GM12878 (cell line): Measurements from ENCODE around the gene CLEC2A. TPM values are rescaled to one million over a fixed set of nuclear protein-coding genes. Genes with fewer than 3 reads are reported as not detected.

Source experiments
- ATAC-seq: fragments of 200-7000 bp; cut with Tn5 transposase; 3 replicates; pipeline ENCODE4 v1.9.1; 2020; ENCODE audit warnings: mild to moderate bottlenecking, moderate library complexity
- Bru-seq: library from RNA; stranded (reverse); fragments of 400-500 nt; gene quantifications from one replicate; lab custom pipeline; 2021; lab: Mats Ljungman, UMichigan
- BruChase-seq, 2 experiments: library from RNA; stranded (reverse); fragments of 400-500 nt; gene quantifications; one replicate each; lab custom pipeline; 2021; lab: Mats Ljungman, UMichigan
- BruUV-seq: library from RNA; stranded (reverse); fragments of 400-500 nt; replicated peaks from 2 replicates; lab custom pipeline; 2021; lab: Mats Ljungman, UMichigan
- CTCF ChIA-PET: fragments of 300-600 bp; sonication (Branson Sonifier 250); formaldehyde crosslinking; extraction: SDS; loops from one replicate; lab custom pipeline; 2021; ENCODE audit warnings: inconsistent platforms; lab: Yijun Ruan, JAX
- POLR2A ChIA-PET: fragments of 350-600 bp; formaldehyde crosslinking; extraction: SDS; loops from one replicate; lab custom pipeline; 2021; ENCODE audit warnings: inconsistent platforms; lab: Charles Lee
- RAD21 ChIA-PET: fragments of 300-600 bp; sonication (Branson Sonifier 250); formaldehyde crosslinking; loops from one replicate; lab custom pipeline; 2023; ENCODE audit warnings: antibody characterized with exemption; ENCODE audit not compliant: unreplicated experiment; lab: Charles Lee
- SMC1A ChIA-PET: fragments of 300-600 bp; sonication (Branson Sonifier 250); formaldehyde crosslinking; loops from one replicate; lab custom pipeline; 2023; ENCODE audit not compliant: unreplicated experiment, uncharacterized antibody; lab: Charles Lee
- DNase-seq: peaks from one replicate; pipeline ENCODE4 v3.0.0-alpha.2; 2011; ENCODE audit warnings: low read depth, low spot score
- FAIRE-seq: peaks from 3 replicates; lab custom pipeline; 2011; peaks lifted over from hg19 to GRCh38; lab: Jason Lieb, UNC
- H2AFZ ChIP-seq: 2 replicates; pipeline ENCODE4 v1.6.0; 2011; ENCODE audit warnings: low read depth, low read length, control low read depth; ENCODE audit not compliant: control insufficient read depth
- H3K27ac ChIP-seq: 2 replicates; pipeline ENCODE4 v1.5.1; 2011; ENCODE audit warnings: control low read depth; ENCODE audit not compliant: control insufficient read depth, insufficient read depth
- H3K27me3 ChIP-seq, 2 experiments: replicated peaks in 1 of 2; 2 replicates each; pipeline versions ENCODE4 v1.6.0 to v1.6.1; 2011; ENCODE audit warnings: low read length in 1 of 2; ENCODE audit not compliant: control insufficient read depth in 2 of 2, insufficient read depth in 2 of 2
- H3K36me3 ChIP-seq, 2 experiments: 2 replicates each; pipeline ENCODE4 v1.5.1; 2011; ENCODE audit warnings: low read length in 1 of 2; ENCODE audit not compliant: control insufficient read depth in 2 of 2, insufficient read depth in 2 of 2
- H3K4me1 ChIP-seq: 2 replicates; pipeline ENCODE4 v1.6.1; 2011; ENCODE audit warnings: mild to moderate bottlenecking, low read length, moderate library complexity, mixed read lengths; ENCODE audit not compliant: control insufficient read depth, insufficient read depth
- H3K4me2 ChIP-seq: 2 replicates; pipeline ENCODE4 v1.6.0; 2011; ENCODE audit warnings: control low read depth; ENCODE audit not compliant: control insufficient read depth, insufficient read depth
- H3K4me3 ChIP-seq: fragments of 200-600 bp; sonication (generic); 2 replicates; pipeline ENCODE4 v1.5.1; 2016
- H3K79me2 ChIP-seq: 2 replicates; pipeline ENCODE4 v1.6.0; 2011; ENCODE audit warnings: low read length; ENCODE audit not compliant: control insufficient read depth, insufficient read depth
- H3K9ac ChIP-seq: 2 replicates; pipeline ENCODE4 v1.8.0; 2011; ENCODE audit warnings: low read length, control low read depth, mixed read lengths; ENCODE audit not compliant: control insufficient read depth, insufficient read depth
- H3K9me3 ChIP-seq: replicated peaks from 3 replicates; pipeline ENCODE4 v1.5.1; 2011; ENCODE audit warnings: mild to moderate bottlenecking, low read length; ENCODE audit not compliant: control insufficient read depth, insufficient read depth
- H4K20me1 ChIP-seq: 2 replicates; pipeline ENCODE4 v1.6.0; 2011; ENCODE audit not compliant: control insufficient read depth, insufficient read depth
- ATF7 ChIP-seq: fragments of 450-650 bp; IDR thresholded peaks from 2 replicates; pipeline ENCODE4 v1.6.1; 2016; ENCODE audit warnings: low read depth, mild to moderate bottlenecking
- BRCA1 ChIP-seq: IDR thresholded peaks from 2 replicates; pipeline ENCODE4 v1.6.1; 2011; ENCODE audit warnings: low read depth, low read length, improper control_type of control experiment
- CBX3 ChIP-seq: fragments of 200-600 bp; sonication (generic); IDR thresholded peaks from 2 replicates; pipeline ENCODE4 v1.6.1; 2016; ENCODE audit warnings: low read depth, borderline replicate concordance
- EED ChIP-seq: sonication (generic); IDR thresholded peaks from 2 replicates; pipeline ENCODE4 v1.6.1; 2016; ENCODE audit warnings: antibody characterized with exemption, low read depth
- GABPA ChIP-seq: IDR thresholded peaks from 2 replicates; pipeline ENCODE4 v1.6.1; 2014; ENCODE audit warnings: antibody characterized with exemption, low read depth, mild to moderate bottlenecking, inconsistent platforms
- MYB ChIP-seq: fragments of 150-350 bp; IDR thresholded peaks from 2 replicates; pipeline ENCODE4 v1.6.1; 2014; ENCODE audit warnings: mild to moderate bottlenecking, low read depth, low read length, borderline replicate concordance
- NFYB ChIP-seq: IDR thresholded peaks from 2 replicates; pipeline ENCODE4 v1.6.1; 2011; ENCODE audit warnings: low read depth, mild to moderate bottlenecking, low read length, improper control_type of control experiment, moderate library complexity; ENCODE audit not compliant: insufficient read depth
- NR2C2 ChIP-seq: IDR thresholded peaks from 2 replicates; pipeline ENCODE4 v1.6.1; 2011; ENCODE audit warnings: borderline replicate concordance, low read depth; ENCODE audit not compliant: control insufficient read depth, insufficient read length
- RELA ChIP-seq: fragments of 450-650 bp; IDR thresholded peaks from 2 replicates; pipeline ENCODE4 v1.8.0; 2014; ENCODE audit warnings: borderline replicate concordance; ENCODE audit not compliant: partially characterized antibody
- SIN3A ChIP-seq: IDR thresholded peaks from 2 replicates; pipeline ENCODE4 v1.6.1; 2012; ENCODE audit warnings: low read depth, low read length, improper control_type of control experiment
- SMARCA5 ChIP-seq: fragments of 450-650 bp; IDR thresholded peaks from 2 replicates; pipeline ENCODE4 v1.6.1; 2017; ENCODE audit warnings: mild to moderate bottlenecking
- TCF7 ChIP-seq: IDR thresholded peaks from 2 replicates; pipeline ENCODE4 v1.6.1; 2014; ENCODE audit warnings: antibody characterized with exemption, borderline replicate concordance
- WRNIP1 ChIP-seq: IDR thresholded peaks from 2 replicates; pipeline ENCODE4 v1.6.1; 2011; ENCODE audit warnings: low read depth, low read length, improper control_type of control experiment, borderline replicate concordance
- ZNF274 ChIP-seq: IDR thresholded peaks from one replicate; pipeline ENCODE4 v1.8.0; 2011; ENCODE audit not compliant: insufficient read length, insufficient read depth
- WGBS: methylation state at CpG from one replicate; pipeline ENCODE4 v1.1.6; 2016; ENCODE audit warnings: low lambda C conversion rate; ENCODE audit not compliant: insufficient replicate concordance, insufficient coverage; ENCODE audit errors: missing lambda C conversion rate; 5-methylcytosine and 5-hydroxymethylcytosine counted together
- in situ Hi-C: fragments of 300-500 bp; cut with MboI; formaldehyde crosslinking; loops from 9 replicates; pipeline ENCODE4 v1.14.3; 2018; ENCODE audit warnings: mixed read lengths
- intact Hi-C: fragments of 100-400 bp; cut with micrococcal nuclease; formaldehyde crosslinking; loops from one replicate; pipeline ENCODE4 v1.14.2; 2022; ENCODE audit not compliant: unreplicated experiment
- long read RNA-seq, 2 experiments: library from polyadenylated mRNA; unstranded; transcript quantifications; one replicate each; pipeline ENCODE4 v2.0.0, GENCODE V29; 2019 to 2020
- polyA minus RNA-seq, 3 experiments: library from RNA; depleted of rRNA, polyadenylated mRNA; stranded (reverse); fragments of >200 nt; gene quantifications; 2 replicates each; pipeline ENCODE4 v1.2.3, GENCODE V29; 2011
- polyA plus RNA-seq, 11 experiments: library from polyadenylated mRNA; depleted of rRNA in 4 of 11; unstranded in 6 of 11; stranded (reverse) in 5 of 11; fragments of >200 nt; fragmentation: Nextera tagmentation in 4 of 11; fragmentation: Illumina TruSeq in 1 of 11; extraction: Ambion mirVana in 4 of 11; extraction: Trizol in 1 of 11; gene quantifications; 1 replicate in 1 of 11; 2 replicates in 10 of 11; pipeline versions ENCODE4 v1.2.1 to v1.2.3, GENCODE V29; 2011 to 2016; ENCODE audit warnings: inconsistent platforms in 2 of 11, missing spikeins in 2 of 11, low read depth in 1 of 11
- total RNA-seq, 4 experiments: library from RNA; depleted of rRNA in 3 of 4; stranded (reverse); fragments of >200 nt in 3 of 4; fragmentation: Illumina TruSeq in 1 of 4; extraction: Trizol in 1 of 4; gene quantifications; 2 replicates each; pipeline versions ENCODE4 v1.2.1 to v1.2.3, GENCODE V29; 2013 to 2021
- TF ChIP-seq, protein P1 (sequence below): fragments of 450-650 bp; IDR thresholded peaks from 2 replicates; pipeline ENCODE4 v1.6.1; 2016; ENCODE audit warnings: mild to moderate bottlenecking
- TF ChIP-seq, protein P2 (sequence below): fragments of 450-650 bp; IDR thresholded peaks from 2 replicates; pipeline ENCODE4 v1.6.1; 2017; ENCODE audit warnings: mild to moderate bottlenecking, moderate library complexity

CLEC2A gene, protein sequence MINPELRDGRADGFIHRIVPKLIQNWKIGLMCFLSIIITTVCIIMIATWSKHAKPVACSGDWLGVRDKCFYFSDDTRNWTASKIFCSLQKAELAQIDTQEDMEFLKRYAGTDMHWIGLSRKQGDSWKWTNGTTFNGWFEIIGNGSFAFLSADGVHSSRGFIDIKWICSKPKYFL
- not detected in 2 replicates for total RNA-seq (2013; cell fraction: nucleolus; rRNA removed)
- total RNA-seq (2014; rRNA removed) = not detected in 2 replicates
- total RNA-seq (2014; rRNA removed; fragmentation: Illumina TruSeq; extraction: Trizol) = not detected in 2 replicates
- total RNA-seq (2021) = not detected in 2 replicates
- polyA plus RNA-seq (2011; ENCODE audit: low read depth) = not detected
- not detected in 2 replicates for polyA plus RNA-seq (2011; rRNA removed)
- polyA plus RNA-seq (2011; cell fraction: cytosol; rRNA removed) = not detected in 2 replicates
- not detected in 2 replicates for polyA plus RNA-seq (2011; cell fraction: nucleus; rRNA removed)
- not detected in 2 replicates for polyA plus RNA-seq (2012)
- polyA plus RNA-seq (2014; fragmentation: Illumina TruSeq; extraction: Trizol) = not detected in 2 replicates
- not detected for polyA plus RNA-seq (2014; fragmentation: Nextera tagmentation; extraction: Ambion mirVana)
- not detected in 2 replicates for polyA plus RNA-seq (2014; rRNA removed)
- polyA plus RNA-seq (2016; fragmentation: Nextera tagmentation; extraction: Ambion mirVana) = not detected
- polyA minus RNA-seq (2011; rRNA and poly(A)+ RNA removed) = not detected in 2 replicates
- polyA minus RNA-seq (2011; cell fraction: cytosol; rRNA and poly(A)+ RNA removed) = not detected in 2 replicates
- polyA minus RNA-seq (2011; cell fraction: nucleus; rRNA and poly(A)+ RNA removed) = not detected in 2 replicates
- Bru-seq, nascent RNA = percentile 3 among the genes with signal in this experiment
- not detected for BruChase-seq, experiment 1, labeled RNA remaining after a 6-hour chase
- BruChase-seq, experiment 2, labeled RNA remaining after a 2-hour chase = percentile 3 among the genes with signal in this experiment
- long read RNA-seq, experiment 1 = 0 reads
- long read RNA-seq, experiment 2, partial matches to known transcripts = 0 of 1 reads
- long read RNA-seq, experiment 2, other reads (novel, unspliced or antisense) = 1 of 1 reads

DNA sequence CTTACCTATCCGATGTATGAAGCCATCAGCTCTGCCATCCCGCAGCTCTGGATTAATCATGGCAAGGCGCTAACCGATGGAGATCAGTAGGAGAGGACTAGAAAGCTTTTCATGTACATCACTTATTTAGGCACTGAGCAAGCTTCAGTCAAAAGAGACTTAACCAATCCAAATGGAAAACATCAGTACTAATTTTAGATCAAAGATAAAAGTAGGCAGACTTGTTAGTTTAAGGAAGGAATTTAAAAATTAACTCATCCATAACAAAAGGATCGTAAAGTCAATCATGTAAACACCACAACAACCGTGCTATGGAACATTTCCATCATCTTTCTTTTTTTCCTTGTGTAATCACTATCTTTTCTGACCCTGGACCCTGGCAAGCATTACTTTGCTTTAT, at the start of gene CLEC2A:
TSS of gene CLEC2A (minus strand) at position 101 of the 400 bp plus-strand sequence. CDS start at position 60, 41 bp downstream.
- no TSS peak for BruUV-seq
- no peaks in the 10 kb centered on the region for H3K27me3 ChIP-seq
- RAD21 ChIA-PET = no interaction called here
- intact Hi-C loops (no loop called here), in situ Hi-C loops (no loop called here)
- H4K20me1 ChIP-seq = no peaks in the 10 kb centered on the region
- H3K4me1 ChIP-seq = no peaks in the 10 kb centered on the region
- no peak within 1 kb of the TSS for H3K27ac ChIP-seq
- H3K9me3 ChIP-seq = no peaks in the 10 kb centered on the region
- no peak within 1 kb of the TSS for H3K4me2 ChIP-seq
- no peak for FAIRE-seq
- no peaks in the 10 kb centered on the region for H3K79me2 ChIP-seq
- 60% methylated on average over 6 of the region's 6 CpGs for WGBS
- no peak within 1 kb of the TSS for H2AFZ ChIP-seq
- TF ChIP-seq GABPA = no peak
- no peak for TF ChIP-seq NFYB
- TF ChIP-seq ATF7 = no peak
- no peak for TF ChIP-seq CBX3
- no peak for TF ChIP-seq ZNF274
- TF ChIP-seq EED = no peak
- no peak for TF ChIP-seq BRCA1
- no peak for TF ChIP-seq MYB
- TF ChIP-seq, protein P1, sequence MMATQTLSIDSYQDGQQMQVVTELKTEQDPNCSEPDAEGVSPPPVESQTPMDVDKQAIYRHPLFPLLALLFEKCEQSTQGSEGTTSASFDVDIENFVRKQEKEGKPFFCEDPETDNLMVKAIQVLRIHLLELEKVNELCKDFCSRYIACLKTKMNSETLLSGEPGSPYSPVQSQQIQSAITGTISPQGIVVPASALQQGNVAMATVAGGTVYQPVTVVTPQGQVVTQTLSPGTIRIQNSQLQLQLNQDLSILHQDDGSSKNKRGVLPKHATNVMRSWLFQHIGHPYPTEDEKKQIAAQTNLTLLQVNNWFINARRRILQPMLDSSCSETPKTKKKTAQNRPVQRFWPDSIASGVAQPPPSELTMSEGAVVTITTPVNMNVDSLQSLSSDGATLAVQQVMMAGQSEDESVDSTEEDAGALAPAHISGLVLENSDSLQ = no peak
- no peak for TF ChIP-seq TCF7
- TF ChIP-seq, protein P2, sequence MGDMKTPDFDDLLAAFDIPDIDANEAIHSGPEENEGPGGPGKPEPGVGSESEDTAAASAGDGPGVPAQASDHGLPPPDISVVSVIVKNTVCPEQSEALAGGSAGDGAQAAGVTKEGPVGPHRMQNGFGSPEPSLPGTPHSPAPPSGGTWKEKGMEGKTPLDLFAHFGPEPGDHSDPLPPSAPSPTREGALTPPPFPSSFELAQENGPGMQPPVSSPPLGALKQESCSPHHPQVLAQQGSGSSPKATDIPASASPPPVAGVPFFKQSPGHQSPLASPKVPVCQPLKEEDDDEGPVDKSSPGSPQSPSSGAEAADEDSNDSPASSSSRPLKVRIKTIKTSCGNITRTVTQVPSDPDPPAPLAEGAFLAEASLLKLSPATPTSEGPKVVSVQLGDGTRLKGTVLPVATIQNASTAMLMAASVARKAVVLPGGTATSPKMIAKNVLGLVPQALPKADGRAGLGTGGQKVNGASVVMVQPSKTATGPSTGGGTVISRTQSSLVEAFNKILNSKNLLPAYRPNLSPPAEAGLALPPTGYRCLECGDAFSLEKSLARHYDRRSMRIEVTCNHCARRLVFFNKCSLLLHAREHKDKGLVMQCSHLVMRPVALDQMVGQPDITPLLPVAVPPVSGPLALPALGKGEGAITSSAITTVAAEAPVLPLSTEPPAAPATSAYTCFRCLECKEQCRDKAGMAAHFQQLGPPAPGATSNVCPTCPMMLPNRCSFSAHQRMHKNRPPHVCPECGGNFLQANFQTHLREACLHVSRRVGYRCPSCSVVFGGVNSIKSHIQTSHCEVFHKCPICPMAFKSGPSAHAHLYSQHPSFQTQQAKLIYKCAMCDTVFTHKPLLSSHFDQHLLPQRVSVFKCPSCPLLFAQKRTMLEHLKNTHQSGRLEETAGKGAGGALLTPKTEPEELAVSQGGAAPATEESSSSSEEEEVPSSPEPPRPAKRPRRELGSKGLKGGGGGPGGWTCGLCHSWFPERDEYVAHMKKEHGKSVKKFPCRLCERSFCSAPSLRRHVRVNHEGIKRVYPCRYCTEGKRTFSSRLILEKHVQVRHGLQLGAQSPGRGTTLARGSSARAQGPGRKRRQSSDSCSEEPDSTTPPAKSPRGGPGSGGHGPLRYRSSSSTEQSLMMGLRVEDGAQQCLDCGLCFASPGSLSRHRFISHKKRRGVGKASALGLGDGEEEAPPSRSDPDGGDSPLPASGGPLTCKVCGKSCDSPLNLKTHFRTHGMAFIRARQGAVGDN = no peak
- TF ChIP-seq RELA = no peak
- TF ChIP-seq NR2C2 = no peak
- no peak for TF ChIP-seq WRNIP1
- TF ChIP-seq SMARCA5 = no peak
- TF ChIP-seq SIN3A = no peak
- CTCF ChIA-PET = interaction anchor here (0.7 to 2.2 kb wide), 5 partner anchors 8 to 189 kb away, joined by 3 to 7 read pairs (median 4); no protein-coding TSS in a partner anchor
- H3K36me3 ChIP-seq = no peaks in the 10 kb centered on the region
- no peak for DNase-seq
- no peak within 1 kb of the TSS for H3K9ac ChIP-seq
- POLR2A ChIA-PET = no interaction called here
- no peak within 1 kb of the TSS for H3K4me3 ChIP-seq
- SMC1A ChIA-PET = interaction anchor here (0.8 to 1.1 kb wide), 2 partner anchors 61 to 181 kb away, joined by 3 to 4 read pairs; no protein-coding TSS in a partner anchor
- ATAC-seq = no peak
